GM18873 (cell line): ENCODE results near the gene EIF1AD.

Experiments used
- ATAC-seq: cut with Tn5 transposase; IDR thresholded peaks from one replicate; pipeline ENCODE4 v1.9.1; 2021; ENCODE audit warnings: mild to moderate bottlenecking, moderate library complexity, moderate number of reproducible peaks; ENCODE audit not compliant: unreplicated experiment, low FRiP score

Gene EIF1AD

GRCh38 chr11:65946655-65947054, 55.3 kb downstream of the EIF1AD start:
- ATAC-seq: no peak
